H1 (cell line): ENCODE results near the gene FLNA. TPM values are rescaled to one million over a fixed set of nuclear protein-coding genes. Genes with fewer than 3 reads are reported as not detected.

Source experiments
- HDAC2 ChIP-seq, 2 experiments: fragments of 300-600 bp in 1 of 2; sonication (generic) in 1 of 2; IDR thresholded peaks; 2 replicates each; pipeline ENCODE4 v1.6.1; 2011 to 2012; ENCODE audit warnings: low read depth in 2 of 2, low read length in 2 of 2, mild to moderate bottlenecking in 2 of 2, moderate library complexity in 2 of 2, borderline replicate concordance in 1 of 2, inconsistent platforms in 1 of 2
- KDM1A ChIP-seq: fragments of 200-600, 300-600 bp; sonication (generic); IDR thresholded peaks from 2 replicates; pipeline ENCODE4 v1.7.1; 2016; ENCODE audit warnings: mild to moderate bottlenecking, low read length, borderline replicate concordance
- KDM5A ChIP-seq: fragments of 200-600 bp; IDR thresholded peaks from 2 replicates; pipeline ENCODE4 v1.7.1; 2012; ENCODE audit warnings: mild to moderate bottlenecking, low read length, inconsistent platforms, mixed read lengths
- RFX5 ChIP-seq: IDR thresholded peaks from 2 replicates; pipeline ENCODE4 v1.6.1; 2011; ENCODE audit warnings: low read depth, low read length, improper control_type of control experiment, borderline replicate concordance
- SP1 ChIP-seq: IDR thresholded peaks from 2 replicates; pipeline ENCODE4 v1.6.1; 2011; ENCODE audit warnings: low read depth, low read length
- USF2 ChIP-seq: IDR thresholded peaks from 2 replicates; pipeline ENCODE4 v1.6.1; 2011; ENCODE audit warnings: low read length, improper control_type of control experiment
- polyA plus RNA-seq, 7 experiments: library from polyadenylated mRNA; depleted of rRNA in 3 of 7; stranded (reverse) in 5 of 7; unstranded in 2 of 7; fragments of >200 nt in 5 of 7; fragments of 200-250 nt in 2 of 7; gene quantifications; 1 replicate in 5 of 7; 2 replicates in 1 of 7; 4 replicates in 1 of 7; pipeline versions ENCODE4 v1.2.1 to v1.2.3, GENCODE V29; 2011 to 2013; ENCODE audit warnings: missing spikeins in 2 of 7, mixed read lengths in 2 of 7
- total RNA-seq: library from RNA; stranded (reverse); fragmentation: NEBNext Ultra II Directional; extraction: Animal tissue kit (Norgen Biotek cat#: 25700); gene quantifications from 2 replicates; pipeline ENCODE4 v1.2.1, GENCODE V29; 2021

Gene FLNA
- total and polyA plus RNA-seq, 2 of the 8 experiments (the other 6 are each of a cell fraction or from before 2014, with no cell fraction given), result 315 to 925 TPM

DNA sequence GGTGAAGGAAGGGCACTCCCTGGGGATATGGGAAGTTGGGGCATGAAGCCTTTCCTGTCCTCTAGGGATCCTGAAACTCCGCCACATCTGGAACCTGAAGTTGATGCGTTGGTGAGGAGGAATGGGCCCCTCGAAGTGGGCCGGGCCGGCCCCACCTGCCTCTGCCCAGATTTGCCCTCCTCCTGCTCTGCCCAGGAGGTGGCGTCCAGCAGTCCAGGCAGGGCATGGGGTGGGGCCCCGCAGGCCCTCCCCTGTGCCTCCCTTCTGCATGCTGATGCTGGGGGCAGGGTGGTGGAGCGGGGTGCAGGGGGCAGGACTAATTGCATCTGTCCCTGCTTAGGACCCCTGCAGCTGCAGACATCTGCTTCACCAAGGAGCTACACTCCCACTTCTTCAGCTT lies 38.7 kb upstream of the FLNA start (continued):
- TF ChIP-seq USF2 (no peak), HDAC2 (IDR thresholded peaks at IDR 0.05; ENCODE audit: borderline replicate concordance in 1 of 2, low read depth in 2 of 2, low read length in 2 of 2) (no peak), KDM5A (no peak), SP1 (no peak), KDM1A (no peak), RFX5 (no peak)
